Upper lobe of left lung (tissue), 4 donors: Measurements from ENCODE around the gene EGFLAM.

Experiments
- CTCF ChIP-seq, 6 experiments: fragments of 450-650 bp in 4 of 6; fragments of 200-600 bp in 2 of 6; sonication (generic) in 2 of 6; IDR thresholded peaks; one replicate each; pipeline ENCODE4 v1.5.1; 2016 to 2019; ENCODE audit warnings: antibody characterized with exemption in 6 of 6
- EP300 ChIP-seq, 4 donors: sonication (generic); formaldehyde crosslinking; IDR thresholded peaks; one replicate each; pipeline ENCODE4 v1.5.1; 2017; ENCODE audit warnings: antibody characterized with exemption in 4 of 4, control low read depth in 2 of 4

- no peak for TF ChIP-seq CTCF (IDR thresholded peaks at IDR 0.05)
- no peak for TF ChIP-seq EP300 (IDR thresholded peaks at IDR 0.05)
Measured at GRCh38 chr5:38434966-38435705, 176.8 kb downstream of the EGFLAM start.
